CD4-positive, alpha-beta T cell treated with Interleukin-6 for 4 hours (primary cell): ENCODE data around the gene SRGAP2B.
"Not testable (repeated sequence)": the region's sequence is repeated elsewhere in the genome, so short reads cannot be mapped to it uniquely, and the experiment has no call there.

Experiments used
- DNase-seq: peaks from one replicate; pipeline ENCODE4 v3.0.0-alpha.2; 2020; ENCODE audit warnings: mixed read lengths

The SRGAP2B gene

GRCh38 chr1:144940054-144940453 lies 155.1 kb downstream of the SRGAP2B start:
- DNase-seq = not testable (repeated sequence)

GRCh38 chr1:144938627-144939026 lies 156.5 kb downstream of the SRGAP2B start:
- DNase-seq = not testable (repeated sequence)

- not testable (repeated sequence) for DNase-seq
Observed at GRCh38 chr1:144936186-144936732, 158.9 kb downstream of the SRGAP2B start.

- not testable (repeated sequence) for DNase-seq
Observed at GRCh38 chr1:144935310-144935709, 159.8 kb downstream of the SRGAP2B start.

GRCh38 chr1:144933014-144933413 lies 162.1 kb downstream of the SRGAP2B start:
- DNase-seq = not testable (repeated sequence)

- DNase-seq = not testable (repeated sequence)
Observed at GRCh38 chr1:144932153-144932552, 163.0 kb downstream of the SRGAP2B start.

GRCh38 chr1:144931553-144931952 lies 163.6 kb downstream of the SRGAP2B start:
- not testable (repeated sequence) for DNase-seq

- not testable (repeated sequence) for DNase-seq
Observed at GRCh38 chr1:144930085-144930777, 164.9 kb downstream of the SRGAP2B start.

GRCh38 chr1:144927292-144927691 lies 167.8 kb downstream of the SRGAP2B start:
- not testable (repeated sequence) for DNase-seq

- not testable (repeated sequence) for DNase-seq
Observed at GRCh38 chr1:144923640-144924039, 171.5 kb downstream of the SRGAP2B start.

- DNase-seq = not testable (repeated sequence)
Observed at GRCh38 chr1:144922785-144923184, 172.3 kb downstream of the SRGAP2B start.

GRCh38 chr1:144919106-144919505 lies 176.0 kb downstream of the SRGAP2B start:
- not testable (repeated sequence) for DNase-seq

GRCh38 chr1:144918027-144918603 lies 177.0 kb downstream of the SRGAP2B start:
- not testable (repeated sequence) for DNase-seq

- DNase-seq = not testable (repeated sequence)
Observed at GRCh38 chr1:144917154-144918026, 177.7 kb downstream of the SRGAP2B start.

- DNase-seq = not testable (repeated sequence)
Observed at GRCh38 chr1:144913977-144914734, 181.0 kb downstream of the SRGAP2B start.

- not testable (repeated sequence) for DNase-seq
Observed at GRCh38 chr1:144913458-144913857, 181.7 kb downstream of the SRGAP2B start.

GRCh38 chr1:144910729-144911128 lies 184.4 kb downstream of the SRGAP2B start:
- not testable (repeated sequence) for DNase-seq

- DNase-seq = not testable (repeated sequence)
Observed at GRCh38 chr1:144900841-144901240, 194.3 kb downstream of the SRGAP2B start.

- not testable (repeated sequence) for DNase-seq
Observed at GRCh38 chr1:144894454-144895201, 200.5 kb downstream of the SRGAP2B start.

- not testable (repeated sequence) for DNase-seq
Observed at GRCh38 chr1:144893710-144894438, 201.3 kb downstream of the SRGAP2B start.

GRCh38 chr1:144893062-144893461 lies 202.1 kb downstream of the SRGAP2B start:
- not testable (repeated sequence) for DNase-seq
